GM21423 (cell line): ENCODE results near the gene DYRK1B.
"Not testable (repeated sequence)": the region's sequence is repeated elsewhere in the genome, so short reads cannot be mapped to it uniquely, and the experiment has no call there.

Experiments
- ATAC-seq: cut with Tn5 transposase; IDR thresholded peaks from one replicate; pipeline ENCODE4 v1.9.1; 2021; ENCODE audit warnings: mild to moderate bottlenecking, moderate library complexity; ENCODE audit not compliant: unreplicated experiment

DYRK1B gene

GRCh38 chr19:39814111-39814510 lies 19.9 kb downstream of the DYRK1B start:
- ATAC-seq: not testable (repeated sequence)

DNA sequence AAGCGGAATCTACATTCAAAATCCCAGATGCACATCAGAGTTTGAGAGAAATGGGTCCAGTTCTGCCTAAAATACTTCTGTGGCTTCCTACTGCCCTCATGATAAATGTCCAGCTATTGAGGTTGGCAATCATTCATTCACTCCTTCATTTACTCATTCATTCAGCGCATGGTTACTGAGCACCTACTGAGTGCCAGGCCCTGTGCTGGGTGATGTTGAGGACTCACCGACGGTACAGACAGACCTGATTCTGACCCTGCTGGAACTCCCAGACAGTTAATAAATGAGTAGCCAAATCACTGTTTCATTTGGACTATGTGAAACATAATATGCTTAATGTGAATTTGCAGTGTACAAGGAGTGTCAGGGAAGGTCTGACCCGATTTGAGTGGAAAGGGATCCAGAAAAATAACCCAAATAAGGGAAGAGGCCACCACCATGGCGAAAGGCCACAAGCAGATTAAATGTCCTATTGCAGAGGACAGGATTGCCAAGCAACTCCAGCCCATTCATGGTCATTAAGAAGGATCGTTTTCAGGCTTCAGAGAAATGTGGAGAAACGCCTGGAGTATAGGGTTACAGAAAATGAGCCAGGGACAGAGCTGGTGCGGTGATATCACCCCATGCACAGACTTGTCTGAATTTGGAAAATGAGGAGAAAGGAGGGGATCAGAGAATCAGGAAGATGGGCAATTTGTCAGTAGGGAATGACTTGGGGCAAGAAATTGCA lies 20.5 kb downstream of the DYRK1B start:
- ATAC-seq: no peak

- no peak for ATAC-seq
Measured at GRCh38 chr19:39811064-39811463, 22.9 kb downstream of the DYRK1B start.

DNA sequence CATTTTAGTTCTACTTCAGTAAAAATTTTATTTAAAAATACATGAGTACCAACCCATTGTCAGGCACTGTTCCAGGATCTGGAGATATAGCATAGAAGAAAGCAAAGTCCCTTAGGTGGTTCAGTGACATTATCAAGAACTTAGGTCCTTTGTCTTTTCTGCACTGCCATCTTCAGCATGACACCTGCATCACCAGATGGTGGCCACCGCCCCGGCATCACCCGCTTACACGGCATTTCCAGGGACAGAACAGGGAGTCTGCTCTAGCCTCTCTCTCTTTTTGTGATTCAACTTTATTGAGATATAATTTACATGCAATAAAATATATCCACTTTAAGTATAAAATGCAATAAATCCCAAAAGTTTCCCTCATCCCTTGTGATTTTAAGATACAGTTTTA lies 23.5 kb downstream of the DYRK1B start:
- ATAC-seq: no peak

DNA sequence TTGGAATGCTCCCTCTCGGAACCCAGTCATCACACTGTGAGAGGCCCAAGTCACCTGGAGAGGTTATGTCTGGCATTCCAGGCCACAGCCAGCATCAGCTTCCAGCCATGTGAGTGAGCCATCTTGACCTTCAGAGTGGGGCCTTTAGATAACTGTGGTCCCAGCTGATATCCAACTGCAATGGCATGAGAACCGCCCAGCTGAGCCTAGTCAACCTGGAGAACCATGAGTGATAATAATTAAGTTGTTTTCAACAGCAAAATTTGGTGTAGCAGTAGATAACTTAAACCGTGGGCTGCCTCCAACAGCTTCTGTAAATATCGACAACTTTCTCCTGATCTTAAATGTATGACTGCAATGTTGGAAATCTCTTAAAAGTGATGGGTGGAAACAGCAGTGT lies 24.6 kb downstream of the DYRK1B start:
- no peak for ATAC-seq

DNA sequence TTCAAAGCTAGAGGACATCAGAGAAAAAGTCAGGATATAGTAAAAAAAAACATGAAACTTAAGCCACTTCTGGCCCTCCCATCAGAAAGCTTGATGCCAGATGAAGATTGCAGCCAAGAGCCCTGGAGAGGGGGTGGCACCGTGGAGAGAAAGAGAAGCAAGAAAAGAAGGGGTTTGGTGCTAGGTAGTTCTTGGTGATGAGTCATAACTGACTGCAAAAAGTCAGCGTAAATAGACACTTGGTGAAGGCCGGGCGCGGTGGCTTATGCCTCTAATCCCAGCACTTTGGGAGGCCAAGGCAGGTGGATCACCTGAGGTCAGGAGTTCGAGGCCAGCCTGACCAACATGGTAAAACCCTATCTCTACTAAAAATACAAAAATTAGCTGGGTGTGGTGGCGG lies 25.3 kb downstream of the DYRK1B start:
- ATAC-seq: not testable (repeated sequence)

DNA sequence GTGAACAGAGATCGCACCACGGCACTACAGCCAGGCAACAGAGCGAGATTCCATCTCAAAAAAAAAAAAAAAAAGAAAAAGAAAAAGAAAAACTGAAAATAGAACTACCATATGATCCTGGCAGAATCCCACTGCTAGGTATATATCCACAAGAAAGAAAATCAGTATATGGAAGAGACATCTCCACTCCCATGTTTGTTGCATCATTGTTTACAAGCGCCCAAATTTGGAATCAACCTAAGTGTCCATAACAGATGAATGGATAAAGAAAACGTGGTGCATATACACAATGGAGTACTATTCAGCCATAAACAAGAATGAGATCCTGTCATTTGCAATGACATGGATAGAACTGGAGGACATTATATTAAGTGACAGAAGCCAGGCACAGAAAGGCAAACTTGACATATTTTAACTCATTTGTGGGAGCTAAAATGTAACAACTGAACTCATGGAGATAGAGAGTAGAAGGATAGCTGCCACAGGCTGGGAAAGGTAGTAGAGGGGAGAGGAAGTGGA lies 26.1 kb downstream of the DYRK1B start:
- no peak for ATAC-seq

DNA sequence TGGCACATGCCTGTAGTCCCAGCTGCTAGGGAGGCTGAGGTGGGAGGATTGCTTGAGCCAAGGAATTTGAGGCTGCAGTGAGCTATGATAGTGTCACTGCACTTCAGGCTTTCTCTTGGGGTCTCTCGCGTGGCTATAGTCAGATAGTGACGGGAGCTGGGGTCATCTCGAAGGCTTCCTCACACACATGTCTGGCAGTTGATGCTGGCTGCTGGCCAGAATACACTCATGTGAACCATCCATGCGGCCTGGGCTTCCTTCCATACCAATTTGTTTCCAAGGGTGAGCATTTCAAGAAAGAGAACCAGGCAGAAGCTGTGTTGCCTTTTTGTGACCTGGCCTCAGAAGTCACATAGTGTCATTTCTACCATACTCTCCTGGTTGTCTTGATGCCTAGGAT lies 28.9 kb downstream of the DYRK1B start:
- no peak for ATAC-seq

- no peak for ATAC-seq
Measured at GRCh38 chr19:39802958-39803357, 31.0 kb downstream of the DYRK1B start.

DNA sequence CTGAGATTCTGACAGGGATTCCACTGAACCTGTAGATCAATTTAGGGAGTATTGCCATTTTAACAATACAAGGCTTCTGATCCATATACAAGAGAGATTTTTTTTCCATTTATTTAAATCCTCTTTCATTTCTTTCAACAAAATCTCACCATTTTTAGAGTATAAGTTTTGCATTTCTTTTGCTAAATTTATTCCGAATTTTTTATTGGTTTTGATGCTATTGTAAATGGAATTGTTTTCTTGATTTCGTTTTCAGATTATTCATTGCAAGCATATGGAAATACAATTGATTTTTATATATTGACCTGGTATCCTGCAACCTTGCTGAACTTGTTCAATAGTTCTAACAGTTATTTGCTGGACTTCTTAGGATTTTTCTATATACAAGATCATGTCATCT lies 36.9 kb downstream of the DYRK1B start:
- ATAC-seq: no peak

- no peak for ATAC-seq
Measured at GRCh38 chr19:39796000-39796498, 37.9 kb downstream of the DYRK1B start.

GRCh38 chr19:39795001-39795400 lies 39.0 kb downstream of the DYRK1B start:
- no peak for ATAC-seq

DNA sequence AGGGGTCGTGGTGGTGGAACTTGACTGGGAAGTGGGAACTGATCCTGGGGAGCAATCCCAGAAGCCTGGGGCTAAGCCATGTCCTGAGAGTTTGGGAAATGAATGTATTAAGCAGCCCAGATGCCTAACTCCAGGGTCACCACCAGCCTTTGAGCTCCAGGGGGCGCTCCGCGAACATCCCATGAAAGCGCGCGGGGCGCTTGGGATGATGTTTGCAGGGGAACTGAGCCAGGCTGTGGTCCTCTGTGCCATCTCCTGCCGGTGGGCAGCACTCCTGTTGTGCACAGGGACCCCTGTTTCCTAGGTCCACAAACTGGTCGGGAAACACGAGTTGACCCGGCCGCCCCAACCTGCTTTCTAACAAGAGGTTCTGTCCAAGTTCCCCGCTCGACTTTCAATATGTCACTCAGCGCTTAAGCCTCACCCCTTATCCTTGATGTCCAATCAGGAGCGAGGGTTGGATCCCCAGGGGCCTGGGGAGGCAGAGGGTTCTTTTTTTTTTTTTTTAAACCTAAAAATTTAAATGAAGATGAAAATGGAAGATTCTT lies 40.9 kb downstream of the DYRK1B start:
- no peak for ATAC-seq

DNA sequence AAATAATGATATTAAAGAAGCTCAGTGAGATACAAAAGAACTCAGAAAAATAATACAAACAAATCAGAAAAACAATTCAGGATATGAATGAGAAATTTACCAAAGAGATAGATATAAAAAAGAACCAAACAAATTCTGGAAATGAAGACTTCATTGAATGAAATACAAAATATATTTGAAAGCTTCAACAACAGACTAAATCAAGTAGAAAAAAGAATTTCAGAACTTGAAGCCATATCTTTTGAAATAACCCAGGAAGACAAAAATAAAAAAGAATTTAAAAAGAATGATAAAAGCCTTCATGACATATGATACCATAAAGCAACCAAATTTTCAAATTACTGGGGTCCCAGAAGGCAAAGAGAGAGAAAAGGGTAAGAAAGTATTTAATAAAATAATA lies 45.7 kb downstream of the DYRK1B start:
- no peak for ATAC-seq

- no peak for ATAC-seq
Measured at GRCh38 chr19:39780894-39781293, 53.1 kb downstream of the DYRK1B start.

DNA sequence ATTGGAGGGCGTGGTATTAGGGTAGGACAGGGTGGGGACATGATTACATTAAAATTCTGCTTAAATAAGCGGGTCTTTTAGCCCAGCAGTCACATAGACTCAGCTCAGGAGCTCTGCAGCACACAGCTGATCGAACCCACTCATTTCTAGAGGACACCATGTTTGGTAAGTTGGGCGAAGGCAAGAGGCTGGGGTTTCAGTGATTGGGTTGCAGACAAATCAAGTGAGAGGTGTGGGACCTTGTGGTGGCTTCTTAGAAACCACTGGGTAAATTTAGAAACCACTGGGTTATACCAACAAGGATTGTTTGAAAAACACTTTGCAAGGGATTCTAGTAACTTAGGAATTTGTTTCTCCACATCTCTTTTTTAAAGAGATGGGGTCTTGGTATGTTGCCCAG lies 55.2 kb downstream of the DYRK1B start, which contains the start of gene LEUTX:
LEUTX (plus strand) TSS at position 92 of the 400 bp plus-strand sequence; CDS start at position 159, 67 bp downstream.
- ATAC-seq: no peak
